ENCODE data around the gene MAP1LC3B2.

The MAP1LC3B2 gene

DNA sequence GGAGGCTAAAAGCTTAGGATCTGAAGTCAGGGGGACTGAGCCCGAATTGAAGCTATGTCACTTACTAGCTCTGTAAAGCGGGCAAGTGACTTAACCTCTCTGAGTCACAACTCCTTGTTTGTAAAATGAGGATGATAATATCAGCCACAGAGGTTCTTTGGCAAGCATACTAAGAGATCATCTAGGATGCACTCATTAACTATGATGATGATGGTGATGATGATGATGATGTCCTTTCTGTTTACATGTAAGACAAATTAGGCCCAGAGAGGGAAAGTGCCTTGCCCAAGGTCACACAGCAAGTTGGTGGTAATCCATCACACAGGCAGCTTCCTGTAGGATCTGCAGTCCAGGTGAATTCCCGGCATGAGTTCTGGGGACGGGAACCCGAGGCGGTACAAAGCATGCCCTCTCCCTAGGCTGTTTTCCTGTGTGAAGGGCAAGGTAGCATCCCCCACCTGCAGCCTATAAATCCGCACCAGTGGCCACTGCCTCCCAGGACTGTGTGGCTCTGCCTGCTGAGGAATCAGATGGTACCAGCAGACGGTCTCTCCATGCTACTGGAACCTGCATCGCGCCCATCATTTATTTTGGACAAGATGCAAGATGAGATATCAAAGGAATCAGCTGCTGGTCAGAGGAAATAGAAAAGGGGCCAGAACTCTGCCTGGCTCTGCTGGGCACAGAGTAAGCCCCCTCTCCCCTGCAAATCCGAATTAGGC, 55.2 kb downstream of the MAP1LC3B2 start:
- no peak for DNase-seq (ENCODE audit: low read depth, low spot score)

DNA sequence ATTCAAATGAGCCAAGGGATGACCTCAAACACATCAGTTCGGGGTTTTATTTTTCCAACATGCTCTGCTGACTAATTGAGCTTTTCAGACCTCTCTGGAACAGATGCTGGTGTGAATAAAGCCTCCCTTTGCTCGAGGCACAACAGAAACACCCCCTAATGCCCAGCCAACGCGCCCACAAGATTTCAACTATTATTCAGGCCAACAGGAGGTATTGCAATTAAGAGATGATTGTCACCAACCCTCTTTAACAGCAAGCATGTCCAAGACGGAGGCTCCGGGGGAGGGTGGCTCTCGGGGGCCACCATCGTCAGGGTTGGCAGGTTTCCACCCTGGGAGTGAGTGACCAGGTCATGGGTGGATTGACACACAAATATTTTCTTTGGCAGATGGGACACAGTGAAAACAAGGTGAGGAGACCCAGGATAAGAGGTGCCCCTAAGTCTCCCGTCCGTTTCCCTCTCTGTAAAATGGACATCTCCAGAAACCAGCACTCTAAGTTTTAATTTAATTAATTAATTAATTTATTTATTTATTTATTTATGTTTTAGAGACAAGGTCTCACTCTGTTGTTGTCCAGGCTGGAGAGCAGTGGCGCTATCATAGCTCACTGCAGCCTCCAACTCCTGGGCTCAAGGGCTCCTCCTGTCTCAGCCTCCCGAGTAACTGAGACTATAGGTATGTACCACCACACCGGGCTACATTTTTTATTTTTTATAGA, 56.1 kb downstream of the MAP1LC3B2 start:
- DNase-seq (ENCODE audit: low read depth, low spot score) = peak; percentile 58

DNA sequence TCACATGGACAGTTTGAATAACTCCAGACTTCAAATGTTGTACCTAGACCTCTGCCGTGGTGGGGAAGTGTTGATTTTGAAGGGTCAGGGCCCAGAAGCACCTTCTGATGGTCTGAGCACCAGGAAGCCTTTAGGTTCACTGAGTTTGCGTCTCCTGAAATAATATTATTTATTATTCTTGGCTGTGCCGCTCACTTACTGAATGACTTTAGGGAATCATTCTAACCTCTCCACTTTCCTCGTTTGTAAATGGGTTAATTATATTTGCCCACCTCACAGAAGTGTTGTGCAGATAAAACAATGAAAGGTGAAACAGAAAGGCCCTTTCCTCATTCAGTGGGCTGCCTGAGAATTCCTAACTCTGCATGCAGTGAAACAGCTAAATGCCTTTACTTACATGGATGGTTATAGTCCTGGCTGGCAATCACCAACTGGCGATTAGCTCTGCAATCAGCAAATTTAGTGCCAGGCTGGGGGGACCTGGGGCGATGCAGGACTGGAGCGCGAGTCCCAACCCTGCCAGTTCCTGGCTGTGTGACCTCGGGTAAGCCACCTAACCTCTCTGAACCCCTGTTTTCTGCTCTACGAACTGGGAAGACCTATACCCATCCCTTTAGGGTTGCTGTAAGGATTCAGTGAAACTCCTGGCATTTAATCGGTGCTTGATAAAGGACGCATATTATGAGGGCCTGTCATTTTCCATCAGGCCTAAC, 57.5 kb downstream of the MAP1LC3B2 start:
- no peak for DNase-seq (ENCODE audit: low read depth, low spot score)

DNA sequence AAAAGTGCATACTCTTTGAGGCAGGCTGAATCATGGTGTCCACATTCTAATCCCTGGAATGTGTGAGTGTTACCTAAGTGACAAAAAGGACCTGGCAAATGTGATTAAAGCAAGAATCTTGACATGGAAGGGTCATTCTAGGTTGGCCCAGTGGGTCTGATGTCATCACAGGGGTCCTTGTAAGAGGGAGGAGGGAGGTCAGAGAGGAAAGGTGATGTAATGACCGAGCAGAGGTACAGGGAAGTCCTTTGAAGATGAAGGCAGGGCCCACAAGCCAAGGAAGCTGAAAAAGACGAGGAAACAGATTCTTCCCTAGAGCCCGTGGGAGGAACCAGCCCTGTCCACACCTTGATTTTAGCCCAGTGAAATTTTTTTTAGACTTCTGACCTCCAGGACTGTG, 60.1 kb downstream of the MAP1LC3B2 start:
- no peak for DNase-seq (ENCODE audit: low read depth, low spot score)

DNA sequence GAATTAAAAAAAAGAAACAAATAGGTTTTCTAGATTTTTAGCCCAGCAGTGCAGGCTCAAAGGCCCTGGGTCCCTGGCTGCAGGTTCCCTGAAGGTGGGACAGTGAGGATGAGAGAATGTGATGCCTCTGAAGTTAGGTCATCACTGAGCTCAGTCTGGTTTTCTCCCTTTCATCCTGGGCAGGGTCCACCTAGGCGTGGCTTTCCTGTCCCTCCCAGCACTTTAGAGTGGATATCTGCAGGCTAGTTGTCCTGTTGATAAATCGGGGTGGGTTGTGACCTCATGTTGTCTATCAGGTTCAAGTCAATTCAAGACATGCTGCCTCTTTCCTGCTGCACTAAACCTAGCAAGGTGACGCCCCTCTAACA, 60.9 kb downstream of the MAP1LC3B2 start:
- DNase-seq (ENCODE audit: low read depth, low spot score) = no peak

DNA sequence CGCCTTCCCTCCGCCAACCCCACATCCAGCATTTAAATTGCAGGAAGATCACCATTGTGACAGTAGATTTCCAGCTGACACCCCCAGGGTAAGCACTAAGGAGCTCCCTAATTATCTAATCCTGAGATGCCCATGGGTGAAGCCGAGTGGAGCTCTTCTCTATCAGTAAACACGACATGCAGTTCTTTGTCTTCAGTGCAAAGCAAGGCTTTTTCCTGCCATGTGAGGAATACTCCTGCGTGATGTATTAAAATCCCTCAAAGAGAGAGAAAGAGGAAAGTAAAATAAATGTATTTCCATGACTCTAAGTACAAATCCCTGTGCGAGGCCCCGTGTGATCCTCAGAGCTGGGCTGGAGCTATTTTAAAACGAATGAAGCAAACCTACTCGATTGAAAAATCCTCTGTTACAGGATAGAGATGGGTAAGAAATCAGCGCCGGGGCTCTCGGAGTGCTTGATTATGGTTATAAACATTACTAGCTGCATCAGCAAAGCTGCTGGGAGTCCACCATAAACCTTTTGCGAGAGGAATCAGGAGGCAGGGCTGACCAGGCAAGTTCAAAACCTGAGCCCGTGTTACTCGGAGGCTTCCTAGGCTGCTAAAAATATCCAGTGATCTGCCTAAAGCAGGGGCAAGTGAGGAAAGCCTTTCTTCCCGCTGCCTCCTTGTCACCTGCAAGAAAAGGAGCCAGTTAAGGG, 61.5 kb downstream of the MAP1LC3B2 start:
- no peak for DNase-seq (ENCODE audit: low read depth, low spot score)

DNA sequence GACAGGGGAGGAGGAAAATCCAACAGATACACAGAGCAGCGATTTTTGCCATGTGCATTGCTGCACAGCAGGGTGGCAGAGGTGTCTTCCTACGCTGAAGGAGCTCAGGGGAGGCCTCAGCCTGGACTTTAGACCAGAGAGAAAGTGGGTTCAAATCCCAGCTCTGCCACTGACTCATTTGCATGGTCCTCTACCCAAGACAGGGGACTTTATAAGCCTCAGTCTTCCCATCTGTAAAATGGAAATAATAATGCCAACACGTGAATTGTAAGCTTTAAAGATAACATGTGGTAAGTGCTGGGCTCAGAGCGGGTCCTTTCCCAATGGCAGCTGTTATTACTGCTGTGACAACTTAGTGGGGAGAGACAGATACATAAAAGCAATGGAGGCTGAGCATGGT, 62.0 kb downstream of the MAP1LC3B2 start:
- DNase-seq (ENCODE audit: low read depth, low spot score) = no peak

DNA sequence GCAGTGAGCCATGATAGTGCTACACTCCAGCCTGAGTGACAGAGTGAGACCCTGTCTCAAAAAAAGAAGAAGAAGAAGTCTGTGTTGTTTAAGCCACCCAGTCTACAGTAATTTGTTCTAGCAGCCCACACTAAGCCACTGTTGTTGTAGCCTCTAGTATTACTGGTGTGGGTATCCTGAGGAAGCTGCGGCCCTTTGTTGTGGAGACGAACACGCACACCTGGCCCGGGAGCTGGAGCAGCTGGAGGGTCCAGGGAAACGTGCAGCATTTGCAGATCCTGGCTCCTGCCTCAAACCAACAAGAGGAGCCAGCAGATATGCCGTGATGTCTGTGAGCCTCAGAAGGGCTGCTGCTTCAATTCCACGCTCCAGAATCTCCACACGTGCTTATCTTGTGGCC, 65.3 kb downstream of the MAP1LC3B2 start:
- DNase-seq (ENCODE audit: low read depth, low spot score) = no peak

DNA sequence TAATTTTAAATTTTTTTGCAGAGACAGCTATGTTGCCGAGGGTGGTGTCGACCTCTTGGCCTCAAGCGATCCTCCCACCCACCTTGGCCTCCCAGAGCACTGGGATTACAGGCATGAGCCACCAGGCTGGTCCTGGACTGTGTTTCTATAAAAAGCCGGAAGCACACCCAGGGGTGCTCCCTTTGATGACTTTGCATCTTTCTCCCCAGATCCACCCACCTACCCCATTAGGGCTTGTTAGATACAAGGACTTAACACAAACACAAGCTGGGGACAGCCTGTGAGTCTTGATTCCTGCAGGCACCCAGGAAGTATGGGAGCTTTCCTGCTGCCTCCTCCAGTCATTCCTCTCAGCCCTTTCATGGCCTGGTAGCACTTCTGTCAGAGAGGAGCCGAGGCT, 67.0 kb downstream of the MAP1LC3B2 start:
- no peak for DNase-seq (ENCODE audit: low read depth, low spot score)
